Neural cell (in vitro differentiated cells): Measurements from ENCODE around the gene RPL35A. TPM values are rescaled to one million over a fixed set of nuclear protein-coding genes. Genes with fewer than 3 reads are reported as not detected.
"Not testable (repeated sequence)": the region's sequence is repeated elsewhere in the genome, so short reads cannot be mapped to it uniquely, and the experiment has no call there.

Experiments
- H2AFZ ChIP-seq: fragments of 200-600, 300-800 bp; sonication (generic), shearing (Covaris generic); 2 replicates; pipeline ENCODE4 v1.6.0; 2014; ENCODE audit warnings: low read depth, mild to moderate bottlenecking, antibody characterized with exemption, low read length, moderate library complexity
- H3F3A ChIP-seq: fragments of 200-600 bp; shearing (Covaris generic); 2 replicates; pipeline ENCODE4 v1.6.1; 2016; ENCODE audit warnings: mild to moderate bottlenecking, moderate library complexity, mixed read lengths, antibody characterized with exemption, low read length; ENCODE audit not compliant: insufficient read depth, poor library complexity, severe bottlenecking
- H3K27ac ChIP-seq: fragments of 200-600, 300-800 bp; sonication (generic), shearing (Covaris generic); 2 replicates; pipeline ENCODE4 v1.5.1; 2014; ENCODE audit warnings: mild to moderate bottlenecking, low read length, moderate library complexity
- H3K27me3 ChIP-seq: fragments of 300-800, 200-600 bp; sonication (generic), shearing (Covaris generic); 2 replicates; pipeline ENCODE4 v1.6.0; 2014; ENCODE audit warnings: mild to moderate bottlenecking, low read depth, low read length, moderate library complexity; ENCODE audit not compliant: insufficient read depth
- H3K36me3 ChIP-seq: fragments of 300-800, 200-600 bp; sonication (generic), shearing (Covaris generic); 2 replicates; pipeline ENCODE4 v1.5.1; 2014; ENCODE audit warnings: mild to moderate bottlenecking, antibody characterized with exemption, low read length, moderate library complexity; ENCODE audit not compliant: insufficient read depth
- H3K4me2 ChIP-seq: fragments of 300-800, 200-600 bp; sonication (generic), shearing (Covaris generic); 2 replicates; pipeline ENCODE4 v1.6.0; 2014; ENCODE audit warnings: mild to moderate bottlenecking, low read length
- H3K4me3 ChIP-seq: fragments of 300-800, 200-600 bp; sonication (generic), shearing (Covaris generic); 2 replicates; pipeline ENCODE4 v1.5.1; 2014; ENCODE audit warnings: mild to moderate bottlenecking, low read length, moderate library complexity
- H3K79me2 ChIP-seq: fragments of 200-600 bp; shearing (Covaris generic); replicated peaks from 2 replicates; pipeline ENCODE4 v1.6.0; 2014; ENCODE audit warnings: mild to moderate bottlenecking, low read length, moderate library complexity; ENCODE audit not compliant: insufficient read depth
- H3K9ac ChIP-seq: fragments of 300-800, 200-600 bp; sonication (generic), shearing (Covaris generic); 2 replicates; pipeline ENCODE4 v1.6.1; 2016; ENCODE audit warnings: mild to moderate bottlenecking, low read length, mixed read lengths
- H3K9me2 ChIP-seq: fragments of 200-600 bp; shearing (Covaris generic); 2 replicates; pipeline ENCODE4 v1.6.1; 2016; ENCODE audit warnings: mild to moderate bottlenecking, low read length, mixed read lengths; ENCODE audit not compliant: insufficient read depth
- H3K9me3 ChIP-seq: fragments of 200-600, 300-800 bp; sonication (generic), shearing (Covaris generic); 2 replicates; pipeline ENCODE4 v1.6.1; 2016; ENCODE audit warnings: mild to moderate bottlenecking, mixed run types, low read length, moderate library complexity, mixed read lengths
- H4K20me1 ChIP-seq: fragments of 200-600 bp; shearing (Covaris generic); 2 replicates; pipeline ENCODE4 v1.6.1; 2016; ENCODE audit warnings: mild to moderate bottlenecking, mixed run types; ENCODE audit not compliant: insufficient read depth
- EP300 ChIP-seq: fragments of 450-650 bp; conservative IDR thresholded peaks from 2 replicates; pipeline ENCODE4 v1.6.1; 2014; ENCODE audit warnings: antibody characterized with exemption, mild to moderate bottlenecking, moderate library complexity; ENCODE audit not compliant: poor library complexity, severe bottlenecking
- EZH2 ChIP-seq: fragments of 200-600, 300-800 bp; shearing (Covaris generic), sonication (generic); IDR thresholded peaks from 2 replicates; pipeline ENCODE4 v1.6.1; 2014; ENCODE audit warnings: antibody characterized with exemption, low read length, borderline replicate concordance, mild to moderate bottlenecking; ENCODE audit not compliant: insufficient read depth, poor library complexity, severe bottlenecking
- MXI1 ChIP-seq: fragments of 450-650 bp; conservative IDR thresholded peaks from 2 replicates; pipeline ENCODE4 v1.6.1; 2014; ENCODE audit warnings: antibody characterized with exemption, mild to moderate bottlenecking; ENCODE audit not compliant: poor library complexity, severe bottlenecking
- POLR2AphosphoS5 ChIP-seq: IDR thresholded peaks from 2 replicates; pipeline ENCODE4 v1.6.1; 2012
- RAD21 ChIP-seq: fragments of 450-650 bp; conservative IDR thresholded peaks from 2 replicates; pipeline ENCODE4 v1.6.1; 2014; ENCODE audit warnings: antibody characterized with exemption, mild to moderate bottlenecking, moderate library complexity
- REST ChIP-seq: IDR thresholded peaks from 2 replicates; pipeline ENCODE4 v1.6.1; 2012; ENCODE audit warnings: borderline replicate concordance
- SMC3 ChIP-seq: fragments of 450-650 bp; conservative IDR thresholded peaks from 2 replicates; pipeline ENCODE4 v1.6.1; 2014; ENCODE audit warnings: antibody characterized with exemption, mild to moderate bottlenecking, moderate library complexity; ENCODE audit not compliant: poor library complexity
- TAF1 ChIP-seq: IDR thresholded peaks from 2 replicates; pipeline ENCODE4 v1.6.1; 2012; ENCODE audit warnings: low read depth
- polyA plus RNA-seq: library from polyadenylated mRNA; depleted of rRNA; stranded (reverse); fragments of >200 nt; gene quantifications from 2 replicates; pipeline ENCODE4 v1.2.3, GENCODE V29; 2014

RPL35A gene
- polyA plus RNA-seq, 1 donor from 2014 or later = 1,553 TPM

GRCh38 chr3:197913641-197914380 is 36.2 kb upstream of the RPL35A start:
- H3K9ac ChIP-seq = no peak overlapping the region
- H3K27me3 ChIP-seq = no peaks in the 10 kb centered on the region
- no peaks in the 10 kb centered on the region for H3F3A ChIP-seq
- no peaks in the 10 kb centered on the region for H4K20me1 ChIP-seq
- H2AFZ ChIP-seq = no peak overlapping the region
- no peaks in the 10 kb centered on the region for H3K9me3 ChIP-seq
- no peaks in the 10 kb centered on the region for H3K36me3 ChIP-seq
- H3K4me3 ChIP-seq = no peak overlapping the region
- H3K4me2 ChIP-seq = no peak overlapping the region
- no peak overlapping the region for H3K27ac ChIP-seq
- no peaks in the 10 kb centered on the region for H3K79me2 ChIP-seq
- TF ChIP-seq EZH2 (no peak), REST (no peak)
- H3K9me2 ChIP-seq = no peaks in the 10 kb centered on the region

GRCh38 chr3:197921429-197922275 is 28.3 kb upstream of the RPL35A start:
- H3K27me3 ChIP-seq, H3F3A ChIP-seq, H3K4me2 ChIP-seq, H2AFZ ChIP-seq, H3K27ac ChIP-seq, H3K79me2 ChIP-seq, H3K4me3 ChIP-seq, H3K36me3 ChIP-seq, H3K9ac ChIP-seq, H4K20me1 ChIP-seq, H3K9me3 ChIP-seq, H3K9me2 ChIP-seq: not testable (repeated sequence)

GRCh38 chr3:197926418-197926817 is 23.6 kb upstream of the RPL35A start:
- Histone ChIP-seq H2AFZ (no peak overlapping the region), H4K20me1 (no peaks in the 10 kb centered on the region)
- TF ChIP-seq MXI1 (no peak), REST (no peak), TAF1 (no peak), EP300 (no peak), SMC3 (no peak), EZH2 (no peak), RAD21 (no peak), POLR2AphosphoS5 (no peak)

GRCh38 chr3:197927578-197927977 is 22.4 kb upstream of the RPL35A start:
- not testable (repeated sequence) for H3K4me3 ChIP-seq, H3K9ac ChIP-seq, H3K9me2 ChIP-seq, H3F3A ChIP-seq, H3K9me3 ChIP-seq, H3K36me3 ChIP-seq, H2AFZ ChIP-seq, H3K79me2 ChIP-seq, H3K27ac ChIP-seq, H4K20me1 ChIP-seq, H3K4me2 ChIP-seq, H3K27me3 ChIP-seq

More at GRCh38 chr3:197926418-197926817, 23.6 kb upstream of the RPL35A start:
- Histone ChIP-seq H3F3A (no peaks in the 10 kb centered on the region), H3K9ac (no peak overlapping the region), H3K36me3 (no peaks in the 10 kb centered on the region), H3K79me2 (no peaks in the 10 kb centered on the region), H3K9me2 (no peaks in the 10 kb centered on the region), H3K4me3 (no peak overlapping the region), H3K9me3 (no peaks in the 10 kb centered on the region), H3K27ac (no peak overlapping the region), H3K4me2 (no peak overlapping the region), H3K27me3 (no peaks in the 10 kb centered on the region)
